ENCODE results near the gene ADCY9.

DNA sequence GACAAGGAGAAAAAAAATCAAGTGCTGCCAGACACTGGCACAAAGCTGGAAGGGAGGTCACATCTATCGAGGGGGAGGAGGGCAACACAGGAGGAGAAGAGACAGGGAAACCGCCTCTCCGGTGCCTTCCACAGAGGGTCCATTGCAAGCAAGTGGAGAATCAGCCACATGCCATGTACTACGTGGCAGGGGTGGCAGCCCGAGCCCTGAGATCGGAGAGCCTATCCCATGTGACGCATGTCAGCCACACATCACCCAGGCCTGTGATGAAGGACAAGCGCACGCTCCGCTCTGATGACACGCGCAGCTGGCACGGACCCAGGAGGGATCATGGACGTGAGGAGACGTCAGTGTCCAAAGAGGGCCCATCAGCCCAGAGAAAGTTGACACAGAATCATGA is 30.1 kb downstream of the ADCY9 start:
- TF ChIP-seq, protein P1, sequence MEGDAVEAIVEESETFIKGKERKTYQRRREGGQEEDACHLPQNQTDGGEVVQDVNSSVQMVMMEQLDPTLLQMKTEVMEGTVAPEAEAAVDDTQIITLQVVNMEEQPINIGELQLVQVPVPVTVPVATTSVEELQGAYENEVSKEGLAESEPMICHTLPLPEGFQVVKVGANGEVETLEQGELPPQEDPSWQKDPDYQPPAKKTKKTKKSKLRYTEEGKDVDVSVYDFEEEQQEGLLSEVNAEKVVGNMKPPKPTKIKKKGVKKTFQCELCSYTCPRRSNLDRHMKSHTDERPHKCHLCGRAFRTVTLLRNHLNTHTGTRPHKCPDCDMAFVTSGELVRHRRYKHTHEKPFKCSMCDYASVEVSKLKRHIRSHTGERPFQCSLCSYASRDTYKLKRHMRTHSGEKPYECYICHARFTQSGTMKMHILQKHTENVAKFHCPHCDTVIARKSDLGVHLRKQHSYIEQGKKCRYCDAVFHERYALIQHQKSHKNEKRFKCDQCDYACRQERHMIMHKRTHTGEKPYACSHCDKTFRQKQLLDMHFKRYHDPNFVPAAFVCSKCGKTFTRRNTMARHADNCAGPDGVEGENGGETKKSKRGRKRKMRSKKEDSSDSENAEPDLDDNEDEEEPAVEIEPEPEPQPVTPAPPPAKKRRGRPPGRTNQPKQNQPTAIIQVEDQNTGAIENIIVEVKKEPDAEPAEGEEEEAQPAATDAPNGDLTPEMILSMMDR (conservative IDR thresholded peaks at IDR 0.05; ENCODE audit: low read depth, low read length): no peak
- TF ChIP-seq EZH2 (IDR thresholded peaks at IDR 0.05; ENCODE audit: borderline replicate concordance, low read depth, low read length, poor library complexity, severe bottlenecking): no peak

All from A673 (cell line).